ENCODE measurements around the gene ZNF615. TPM values are rescaled to one million over a fixed set of nuclear protein-coding genes. Genes with fewer than 3 reads are reported as not detected.

The ZNF615 gene
- 10 to 100 TPM; 15.1 to 17.3 TPM for total RNA-seq

DNA sequence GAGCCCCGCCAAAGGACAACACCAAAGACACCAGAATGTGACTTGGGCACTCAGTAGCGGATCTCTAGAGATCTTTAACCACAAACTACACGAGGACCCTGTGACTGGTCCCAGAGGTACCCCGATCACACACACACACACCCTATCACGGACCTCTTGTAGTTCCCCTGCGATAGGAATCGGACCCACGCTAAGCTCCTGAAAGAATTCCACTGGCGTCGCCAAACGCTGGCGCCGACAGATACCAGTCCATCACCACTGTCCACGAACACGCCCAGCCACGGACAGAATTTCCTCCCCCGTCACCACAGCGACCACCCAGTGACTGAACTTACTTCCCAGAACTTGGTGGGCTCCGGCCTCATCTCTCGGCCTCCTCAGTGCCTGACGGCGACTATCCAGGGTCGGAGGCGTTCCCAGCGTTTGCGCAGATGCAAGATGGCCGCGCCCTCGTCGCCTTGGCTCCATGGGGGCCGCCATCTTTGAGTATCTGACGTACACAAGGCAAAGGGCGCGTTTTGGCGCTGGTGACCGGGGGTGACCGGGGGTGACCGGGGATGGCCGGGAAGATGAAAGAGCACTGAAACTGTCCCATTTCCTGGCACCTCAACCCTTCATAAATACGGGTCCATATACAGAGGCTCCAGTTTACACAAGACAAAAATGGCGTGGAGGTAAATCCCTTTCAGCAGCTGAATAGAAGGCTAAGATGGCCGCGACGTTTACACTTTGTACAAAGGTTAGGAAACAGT lies at the start of gene ZNF615:
TSS of gene ZNF615 (minus strand) at position 406 of the 752 bp plus-strand sequence. CDS start 4,500 bp downstream, outside the sequence.

DNA sequence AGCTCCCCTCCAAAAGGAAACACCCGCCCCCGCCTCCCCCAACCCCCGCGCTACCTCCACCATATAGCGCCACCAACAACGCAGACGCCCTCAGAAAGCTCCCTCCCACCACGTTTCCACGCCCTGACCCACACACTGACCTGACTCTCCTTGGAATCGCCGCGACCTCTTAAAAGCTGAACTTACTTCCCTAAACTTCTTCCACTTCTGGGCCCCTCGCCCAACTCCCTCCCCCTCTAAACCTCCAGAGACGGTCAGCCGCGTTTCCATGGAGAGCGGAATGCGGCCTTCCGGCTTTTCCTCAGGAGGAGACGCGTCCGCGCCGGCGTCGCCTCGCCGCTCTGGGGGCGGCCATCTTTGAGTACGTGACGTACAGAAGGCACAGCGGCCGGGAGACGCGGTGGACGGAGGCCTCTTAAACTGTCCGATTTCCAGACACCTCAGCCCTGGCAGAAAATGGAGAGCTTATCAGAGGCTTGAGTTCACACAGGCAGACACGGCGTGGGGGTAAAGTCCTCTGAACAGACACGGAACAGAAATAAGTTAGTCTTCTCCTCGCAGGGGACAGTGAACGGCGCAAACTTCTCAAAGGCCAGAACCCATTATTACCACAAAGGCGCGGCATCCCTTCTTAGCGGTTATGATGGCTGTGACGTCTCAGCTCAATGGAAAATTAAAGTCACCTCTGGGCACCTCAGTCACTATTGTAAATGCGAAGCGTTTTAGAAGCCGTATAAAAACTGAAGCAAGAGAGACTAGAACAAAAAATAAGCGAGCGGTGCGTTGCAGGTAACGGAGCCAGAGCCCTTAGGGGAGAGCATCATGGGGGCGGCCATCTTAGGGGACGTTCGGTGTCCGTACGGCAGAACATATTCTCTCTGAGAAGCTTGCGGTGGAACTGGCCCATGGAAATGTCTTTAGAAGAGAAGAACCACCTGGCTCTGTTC lies 40.8 kb upstream of the ZNF615 start, which contains the start of gene ZNF432:
TSS of gene ZNF432 (minus strand) at position 284 of the 947 bp plus-strand sequence. CDS start 1,970 bp downstream, outside the sequence.

DNA sequence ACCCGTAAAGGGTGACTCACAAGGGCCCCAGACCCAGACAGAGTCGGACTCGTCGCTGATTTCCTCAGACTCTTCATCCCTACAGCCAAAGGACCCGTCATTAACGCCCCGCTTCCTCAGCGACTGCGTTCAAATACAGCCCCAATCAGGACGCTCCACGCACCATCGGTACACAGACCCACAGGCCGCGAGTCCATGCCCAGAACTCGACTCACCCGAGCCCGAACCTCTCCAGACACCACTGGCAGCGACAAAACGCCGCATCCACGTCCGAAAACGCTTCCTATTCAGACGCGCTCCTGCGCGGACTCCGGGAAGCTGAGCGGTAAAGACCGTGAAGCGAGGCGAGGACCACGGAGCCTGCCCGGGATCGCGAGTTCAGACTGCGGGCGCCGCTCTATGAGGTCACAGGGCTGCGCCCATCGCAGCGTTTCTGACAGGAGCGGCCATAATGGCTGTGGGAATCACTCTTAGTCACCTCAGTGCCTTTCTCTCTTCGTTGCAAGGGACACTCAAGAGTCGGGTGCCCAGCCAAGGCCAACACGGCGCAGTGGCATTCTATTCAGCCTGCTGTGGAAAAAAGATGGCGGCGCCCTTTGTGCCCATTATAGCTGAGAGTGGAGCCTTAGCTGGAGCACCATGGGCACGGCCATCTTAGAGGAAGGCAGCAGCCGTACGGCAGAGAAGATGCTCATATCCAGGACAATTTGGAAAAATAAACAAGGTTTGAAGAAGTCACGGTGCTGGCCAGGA lies 20.2 kb upstream of the ZNF615 start, which contains the start of gene ZNF614:
TSS of gene ZNF614 (minus strand) at position 353 of the 753 bp plus-strand sequence. CDS start 2,634 bp downstream, outside the sequence.

DNA sequence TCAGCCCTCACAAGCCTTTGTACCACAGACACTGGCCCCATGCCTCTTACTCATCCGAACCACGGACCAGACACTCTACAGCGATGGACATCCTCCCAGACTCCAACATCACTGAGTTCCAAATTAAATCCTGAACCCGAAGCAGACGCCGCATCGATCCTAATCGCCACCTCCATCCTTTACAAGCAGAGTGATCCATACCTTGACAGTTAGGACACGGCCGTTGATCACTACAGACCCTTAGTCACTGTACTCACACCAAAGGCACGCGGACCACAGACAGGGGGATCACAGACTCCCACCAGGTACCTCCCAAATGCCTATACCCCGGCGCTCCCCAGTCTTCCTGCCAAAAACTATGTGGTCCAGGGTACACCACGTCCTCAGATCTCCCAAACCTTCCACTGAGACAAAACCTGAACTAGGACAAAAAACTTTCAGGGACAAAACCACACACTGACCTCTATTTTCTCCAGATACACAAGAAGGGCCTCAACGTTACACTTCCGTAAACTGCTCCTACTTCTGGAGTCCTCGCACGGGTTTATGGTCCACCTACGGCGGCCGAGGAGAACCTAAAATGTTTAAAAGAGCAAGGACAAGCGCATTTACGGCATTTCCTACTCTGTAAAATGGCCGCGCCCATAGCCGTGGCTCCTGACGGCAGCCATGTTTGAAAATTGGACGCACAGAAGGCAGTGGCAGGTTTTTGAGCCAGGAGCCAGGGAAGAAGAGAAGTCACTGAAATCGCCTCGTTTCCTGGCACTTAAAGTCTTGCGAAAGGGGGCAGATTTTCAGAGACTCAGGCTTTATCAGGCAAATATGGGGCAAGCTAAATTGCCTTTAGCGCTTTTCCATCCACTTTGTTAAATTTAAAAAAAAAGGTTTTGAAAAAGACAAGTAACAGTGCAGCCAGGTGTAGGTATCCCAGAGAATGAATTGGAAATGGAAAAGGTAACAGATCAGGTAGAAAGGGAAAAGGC lies 21.4 kb downstream of the ZNF615 start, which contains the start of gene ZNF350:
TSS of gene ZNF350 (minus strand) at position 532 of the 983 bp plus-strand sequence. CDS start 12,480 bp downstream, outside the sequence.

Other genes starting within 250 kb of the ZNF615 start
- not detected for gene FPR2, start 247.0 kb downstream of the ZNF615 start, total RNA-seq
- gene FPR3, start 213.1 kb downstream of the ZNF615 start, total RNA-seq = not detected
- 1 to 10 TPM; 9.0 TPM for gene ZNF577, start 120.3 kb downstream of the ZNF615 start, total RNA-seq
- gene ZNF649, start 103.2 kb downstream of the ZNF615 start, total RNA-seq = 10 to 100 TPM; 13.2 to 15.2 TPM
- gene ZNF613, start 80.7 kb downstream of the ZNF615 start, total RNA-seq = 1 to 10 TPM; 6.7 to 7.3 TPM
- gene ZNF350, start 21.4 kb downstream of the ZNF615 start, total RNA-seq = 10 to 100 TPM; 19.2 to 20.2 TPM
- 10 to 100 TPM; 10.6 to 10.7 TPM for gene ZNF614, start 20.2 kb upstream of the ZNF615 start, total RNA-seq
- gene ZNF432, start 40.6 kb upstream of the ZNF615 start, total RNA-seq = 10 to 100 TPM; 17.1 to 17.2 TPM
- gene ZNF841, start 87.6 kb upstream of the ZNF615 start, total RNA-seq = 10 to 100 TPM; 30.4 to 30.7 TPM
- 1 to 10 TPM; 9.3 to 9.4 TPM for gene ZNF616, start 131.7 kb upstream of the ZNF615 start, total RNA-seq
- 10 to 100 TPM; 23.2 to 27.9 TPM for gene ZNF836, start 163.4 kb upstream of the ZNF615 start, total RNA-seq
- gene PPP2R1A, start 181.8 kb upstream of the ZNF615 start, total RNA-seq = 100 to 1,000 TPM; 193 to 200 TPM

All from activated naive CD4-positive, alpha-beta T cell treated with anti-CD3 and anti-CD28 coated beads, Interleukin-2, amount 10 ng/mL, durations not matched to agents 5 hours and 36 hours (primary cell).